ENCODE measurements around the gene FREY1.

The FREY1 gene

GRCh38 chr11:45895553-45896259 lies 11.4 kb downstream of the FREY1 start:
- DNase-seq (ENCODE audit: low read depth in 3 of 3), result no peak

GRCh38 chr11:45894555-45895247 lies 12.4 kb downstream of the FREY1 start:
- DNase-seq (ENCODE audit: low read depth in 3 of 3), result no peak

GRCh38 chr11:45892856-45893255 lies 14.2 kb downstream of the FREY1 start:
- DNase-seq (ENCODE audit: low read depth in 3 of 3), result no peak

- DNase-seq (ENCODE audit: low read depth in 3 of 3), result no peak
Measured at GRCh38 chr11:45890886-45891550, 16.1 kb downstream of the FREY1 start.

- no peak for DNase-seq (ENCODE audit: low read depth in 3 of 3)
Measured at GRCh38 chr11:45889966-45890365, 17.1 kb downstream of the FREY1 start.

GRCh38 chr11:45889555-45889954 lies 17.5 kb downstream of the FREY1 start:
- DNase-seq (ENCODE audit: low read depth in 3 of 3), result no peak

- DNase-seq (ENCODE audit: low read depth in 3 of 3), result no peak
Measured at GRCh38 chr11:45887587-45887986, 19.5 kb downstream of the FREY1 start.

- DNase-seq (ENCODE audit: low read depth in 3 of 3), result no peak
Measured at GRCh38 chr11:45886816-45887520, 20.1 kb downstream of the FREY1 start.

GRCh38 chr11:45885921-45886721 lies 20.9 kb downstream of the FREY1 start:
- DNase-seq (ENCODE audit: low read depth in 3 of 3), result no peak

- peak in 2 of 3 experiments; percentile 22 to 33 for DNase-seq (ENCODE audit: low read depth in 3 of 3)
Measured at GRCh38 chr11:45885274-45885920, 21.7 kb downstream of the FREY1 start, which contains the start of gene MAPK8IP1. Gene MAPK8IP1, plus strand, starts transcription at chr11:45885651. Its CDS starts 170 bp downstream, at chr11:45885821.

GRCh38 chr11:45884596-45885185 lies 22.4 kb downstream of the FREY1 start:
- DNase-seq (ENCODE audit: low read depth in 3 of 3), result no peak

- no peak for DNase-seq (ENCODE audit: low read depth in 3 of 3)
Measured at GRCh38 chr11:45881708-45882368, 25.2 kb downstream of the FREY1 start.

- no peak for DNase-seq (ENCODE audit: low read depth in 3 of 3)
Measured at GRCh38 chr11:45880772-45881570, 26.1 kb downstream of the FREY1 start.

GRCh38 chr11:45879803-45880686 lies 27.0 kb downstream of the FREY1 start:
- no peak for DNase-seq (ENCODE audit: low read depth in 3 of 3)

- DNase-seq (ENCODE audit: low read depth in 3 of 3), result no peak
Measured at GRCh38 chr11:45877845-45878244, 29.2 kb downstream of the FREY1 start.

- DNase-seq (ENCODE audit: low read depth in 3 of 3), result no peak
Measured at GRCh38 chr11:45877221-45877620, 29.9 kb downstream of the FREY1 start.

- no peak for DNase-seq (ENCODE audit: low read depth in 3 of 3)
Measured at GRCh38 chr11:45876401-45876800, 30.7 kb downstream of the FREY1 start.

Data from stimulated activated CD4-positive, alpha-beta T cell treated with anti-CD3 and anti-CD28 coated beads, TNF-alpha, amount 100 ng/mL, for 4 hours (primary cell).